ENCODE results near the gene SLC39A11.

DNA sequence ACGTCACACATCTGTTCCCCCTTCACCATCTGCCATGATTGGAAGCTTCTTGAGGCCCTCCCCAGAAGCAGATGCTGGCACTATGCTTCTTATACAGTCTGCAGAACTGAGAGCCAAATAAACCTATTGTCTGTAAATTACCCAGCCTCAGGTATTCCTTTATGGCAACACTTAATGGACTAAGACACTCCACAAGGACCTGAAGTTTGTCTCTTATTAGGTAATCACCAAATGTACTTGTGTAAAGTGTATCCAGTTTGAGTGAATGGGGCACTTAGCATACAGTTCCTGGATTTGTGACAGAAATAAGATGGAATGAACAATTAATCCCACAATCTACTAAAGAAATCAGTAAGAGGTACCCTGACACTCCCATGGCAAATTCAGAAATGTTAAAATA is 105.3 kb downstream of the SLC39A11 start:
- TF ChIP-seq, protein P1, sequence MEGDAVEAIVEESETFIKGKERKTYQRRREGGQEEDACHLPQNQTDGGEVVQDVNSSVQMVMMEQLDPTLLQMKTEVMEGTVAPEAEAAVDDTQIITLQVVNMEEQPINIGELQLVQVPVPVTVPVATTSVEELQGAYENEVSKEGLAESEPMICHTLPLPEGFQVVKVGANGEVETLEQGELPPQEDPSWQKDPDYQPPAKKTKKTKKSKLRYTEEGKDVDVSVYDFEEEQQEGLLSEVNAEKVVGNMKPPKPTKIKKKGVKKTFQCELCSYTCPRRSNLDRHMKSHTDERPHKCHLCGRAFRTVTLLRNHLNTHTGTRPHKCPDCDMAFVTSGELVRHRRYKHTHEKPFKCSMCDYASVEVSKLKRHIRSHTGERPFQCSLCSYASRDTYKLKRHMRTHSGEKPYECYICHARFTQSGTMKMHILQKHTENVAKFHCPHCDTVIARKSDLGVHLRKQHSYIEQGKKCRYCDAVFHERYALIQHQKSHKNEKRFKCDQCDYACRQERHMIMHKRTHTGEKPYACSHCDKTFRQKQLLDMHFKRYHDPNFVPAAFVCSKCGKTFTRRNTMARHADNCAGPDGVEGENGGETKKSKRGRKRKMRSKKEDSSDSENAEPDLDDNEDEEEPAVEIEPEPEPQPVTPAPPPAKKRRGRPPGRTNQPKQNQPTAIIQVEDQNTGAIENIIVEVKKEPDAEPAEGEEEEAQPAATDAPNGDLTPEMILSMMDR (IDR thresholded peaks at IDR 0.05): no peak
- TF ChIP-seq POLR2A (IDR thresholded peaks at IDR 0.05) (no peak), EP300 (IDR thresholded peaks at IDR 0.05) (no peak), POLR2AphosphoS5 (IDR thresholded peaks at IDR 0.05) (no peak)
